HG03565 (cell line): ENCODE data around the gene MRPL27.

Source experiments
- ATAC-seq: cut with Tn5 transposase; IDR thresholded peaks from one replicate; pipeline ENCODE4 v1.9.1; 2021; ENCODE audit warnings: mild to moderate bottlenecking, moderate library complexity; ENCODE audit not compliant: unreplicated experiment

Gene MRPL27

DNA sequence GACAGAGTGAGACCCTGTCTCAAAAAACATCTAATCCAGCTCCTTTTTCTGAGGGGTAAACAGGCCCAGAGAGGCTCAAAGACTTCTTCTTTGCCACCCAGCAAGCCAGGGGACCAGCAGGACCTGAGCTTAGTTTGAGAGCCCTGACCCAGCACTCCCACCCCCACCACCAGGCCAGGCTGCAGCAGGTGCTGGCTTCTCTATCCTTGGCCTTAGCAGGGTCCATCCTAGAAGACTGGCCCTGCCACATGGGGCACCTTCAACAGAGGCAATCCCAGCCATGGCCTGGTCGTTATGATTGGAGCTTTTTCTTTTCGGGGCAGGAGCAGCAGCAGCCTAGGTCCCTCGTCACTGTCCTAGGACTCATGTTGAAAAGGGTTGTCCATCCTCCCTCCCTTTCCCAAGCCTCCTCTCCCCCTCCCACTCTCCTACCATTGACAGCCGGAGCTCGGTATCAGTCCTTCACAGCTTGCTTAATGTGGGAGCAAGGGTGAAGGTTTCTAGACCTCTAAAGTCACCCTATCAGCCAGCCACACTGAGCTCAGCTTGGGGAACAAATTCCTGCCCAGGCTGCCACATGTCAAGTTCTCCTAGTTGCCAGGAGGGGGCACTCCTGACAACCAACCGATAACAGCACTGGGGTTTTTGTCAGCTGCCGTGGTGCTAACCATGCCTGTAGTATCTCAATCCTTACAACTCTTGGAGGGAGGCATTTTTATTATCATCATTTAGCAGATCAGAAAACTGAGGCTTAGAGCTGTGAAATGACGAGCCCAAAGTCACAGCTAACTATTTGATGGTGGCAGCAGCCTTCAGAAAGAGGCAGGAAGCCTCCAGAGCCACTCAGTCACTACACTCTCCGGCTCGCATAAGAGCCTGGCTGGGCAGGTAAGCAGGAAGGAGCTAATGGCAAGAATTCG lies 11.2 kb downstream of the MRPL27 start:
- ATAC-seq = no peak

GRCh38 chr17:50360486-50361115 lies 12.4 kb downstream of the MRPL27 start:
- ATAC-seq = no peak

- ATAC-seq = no peak
These were observed 13.0 kb downstream of the MRPL27 start for GRCh38 chr17:50359998-50360461.

DNA sequence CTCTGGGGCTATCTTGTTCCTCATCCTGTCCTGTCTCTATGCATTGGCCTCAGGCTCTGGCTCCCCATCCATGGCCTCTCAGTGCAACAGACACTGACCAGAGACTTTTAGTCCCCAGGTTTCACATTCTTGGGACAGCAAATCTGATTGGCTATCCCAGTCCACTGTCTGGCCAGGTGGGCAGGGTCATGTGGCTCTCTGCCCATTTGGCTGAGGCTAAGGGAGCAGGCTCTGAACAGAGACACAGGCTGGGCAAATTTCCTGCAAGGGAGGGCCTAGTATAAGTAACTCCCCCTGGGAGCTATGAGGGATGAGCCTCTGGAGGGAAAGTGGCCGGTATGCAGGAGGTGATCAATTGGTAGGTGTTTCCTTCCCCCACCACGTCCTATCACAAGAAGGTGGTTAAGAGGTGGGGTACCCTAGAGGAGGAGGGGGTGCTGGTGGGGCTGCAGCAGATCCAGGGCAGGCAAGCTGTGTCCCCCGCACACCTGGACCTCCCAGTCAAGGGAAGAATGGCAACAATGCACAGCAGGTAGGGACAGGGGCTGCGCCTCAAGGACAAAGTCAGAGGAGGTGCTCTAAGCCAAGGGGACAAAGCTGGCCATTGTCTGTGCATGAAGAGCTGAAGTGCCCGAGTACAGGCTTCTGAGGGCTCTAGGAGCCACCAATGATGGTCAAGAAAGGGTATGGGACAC lies 13.8 kb downstream of the MRPL27 start:
- ATAC-seq = no peak

DNA sequence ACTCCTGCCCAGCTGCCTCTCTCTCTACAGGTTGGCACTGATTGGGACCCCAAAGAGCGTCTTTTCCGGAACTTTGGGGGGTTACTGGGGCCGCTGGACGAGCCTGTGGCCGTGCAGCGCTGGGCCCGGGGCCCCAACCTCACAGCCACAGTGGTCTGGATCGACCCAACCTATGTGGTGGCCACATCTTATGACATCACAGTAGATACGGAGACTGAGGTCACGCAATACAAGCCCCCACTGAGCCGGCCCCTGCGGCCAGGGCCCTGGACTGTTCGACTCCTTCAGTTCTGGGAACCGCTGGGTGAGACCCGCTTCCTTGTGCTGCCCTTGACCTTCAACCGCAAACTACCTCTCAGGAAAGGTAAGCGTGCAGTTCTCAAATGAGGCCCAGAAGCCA lies 14.8 kb downstream of the MRPL27 start:
- ATAC-seq = no peak

- ATAC-seq = no peak
These were observed 16.0 kb downstream of the MRPL27 start for GRCh38 chr17:50356892-50357510.

GRCh38 chr17:50356418-50356817 lies 16.6 kb downstream of the MRPL27 start:
- ATAC-seq = no peak

- no peak for ATAC-seq
These were observed 17.2 kb downstream of the MRPL27 start for GRCh38 chr17:50355701-50356341.

- no peak for ATAC-seq
These were observed 17.7 kb downstream of the MRPL27 start for GRCh38 chr17:50355336-50355700.

DNA sequence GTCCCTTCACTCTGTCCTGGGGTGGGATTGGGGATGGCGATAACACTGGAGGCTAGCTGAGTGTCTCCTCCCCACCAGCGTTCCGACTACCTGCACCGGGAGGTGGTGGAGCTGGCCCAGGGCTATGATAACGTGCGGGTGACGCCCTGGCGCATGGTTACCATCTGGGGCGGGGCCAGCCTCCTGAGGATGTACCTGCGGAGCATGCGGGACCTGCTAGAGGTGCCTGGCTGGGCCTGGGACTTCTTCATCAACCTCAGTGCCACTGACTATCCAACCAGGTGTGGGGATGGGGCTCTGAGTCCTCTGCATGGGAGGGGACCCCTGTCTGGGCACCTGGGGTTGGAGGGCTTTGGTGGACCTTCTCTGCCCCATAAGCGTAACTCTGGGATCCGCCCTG lies 18.2 kb downstream of the MRPL27 start:
- ATAC-seq = no peak

GRCh38 chr17:50354198-50354597 lies 18.8 kb downstream of the MRPL27 start:
- ATAC-seq = no peak

DNA sequence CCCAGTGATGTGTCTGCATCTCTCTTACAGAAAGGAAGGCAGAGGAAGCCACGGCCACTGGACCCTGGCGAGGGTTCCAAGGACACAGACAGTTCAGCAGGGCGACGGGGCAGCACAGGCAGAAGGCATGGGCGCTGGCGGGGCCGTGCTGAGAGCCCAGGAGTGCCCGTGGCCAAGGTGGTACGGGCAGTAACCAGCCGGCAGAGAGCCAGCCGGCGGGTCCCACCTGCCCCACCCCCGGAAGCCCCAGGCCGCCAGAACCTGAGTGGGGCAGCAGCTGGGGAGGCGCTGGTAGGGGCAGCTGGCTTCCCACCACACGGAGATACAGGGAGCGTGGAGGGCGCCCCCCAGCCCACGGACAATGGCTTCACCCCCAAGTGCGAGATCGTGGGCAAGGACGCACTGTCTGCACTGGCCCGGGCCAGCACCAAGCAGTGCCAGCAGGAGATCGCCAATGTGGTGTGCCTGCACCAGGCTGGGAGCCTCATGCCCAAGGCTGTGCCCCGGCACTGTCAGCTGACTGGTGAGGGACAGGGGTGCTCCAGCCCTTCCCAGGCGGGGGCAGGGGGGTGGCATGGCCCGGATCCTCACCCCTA lies 19.3 kb downstream of the MRPL27 start:
- ATAC-seq = no peak

GRCh38 chr17:50352693-50353599 lies 20.0 kb downstream of the MRPL27 start:
- ATAC-seq = no peak

DNA sequence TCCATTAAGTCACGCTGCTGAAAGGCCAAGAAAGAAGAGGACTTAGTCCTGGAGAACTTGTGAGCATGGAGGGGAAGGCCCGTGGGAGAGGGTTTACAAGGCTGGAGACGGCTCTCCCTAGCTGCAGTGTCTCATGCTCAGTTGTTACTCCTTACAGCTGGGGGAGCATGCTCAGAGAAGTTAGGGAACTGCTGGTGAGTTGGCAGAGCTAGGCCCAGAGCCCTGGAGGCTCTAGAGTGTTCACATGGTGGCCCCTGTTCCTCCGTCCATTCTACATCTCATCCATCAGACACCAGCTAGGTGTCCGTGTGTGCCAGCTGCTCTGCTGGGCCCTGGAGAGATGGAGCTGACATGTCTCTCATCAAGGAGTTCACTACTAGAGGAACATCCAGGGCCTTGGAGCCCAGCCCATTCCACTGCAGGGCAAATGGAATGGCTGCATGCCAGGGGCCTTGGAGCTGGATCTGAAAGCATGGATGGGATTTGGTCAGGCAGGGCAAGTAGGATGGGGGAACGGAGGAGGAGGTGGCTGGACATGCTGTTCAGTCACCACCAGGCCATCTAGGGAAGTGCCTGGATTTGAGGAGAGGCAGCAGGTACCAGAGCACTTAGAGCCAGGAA lies 20.8 kb downstream of the MRPL27 start:
- no peak for ATAC-seq

- ATAC-seq = no peak
These were observed 22.3 kb downstream of the MRPL27 start for GRCh38 chr17:50350733-50351132.

- no peak for ATAC-seq
These were observed 23.8 kb downstream of the MRPL27 start for GRCh38 chr17:50349243-50349600.

DNA sequence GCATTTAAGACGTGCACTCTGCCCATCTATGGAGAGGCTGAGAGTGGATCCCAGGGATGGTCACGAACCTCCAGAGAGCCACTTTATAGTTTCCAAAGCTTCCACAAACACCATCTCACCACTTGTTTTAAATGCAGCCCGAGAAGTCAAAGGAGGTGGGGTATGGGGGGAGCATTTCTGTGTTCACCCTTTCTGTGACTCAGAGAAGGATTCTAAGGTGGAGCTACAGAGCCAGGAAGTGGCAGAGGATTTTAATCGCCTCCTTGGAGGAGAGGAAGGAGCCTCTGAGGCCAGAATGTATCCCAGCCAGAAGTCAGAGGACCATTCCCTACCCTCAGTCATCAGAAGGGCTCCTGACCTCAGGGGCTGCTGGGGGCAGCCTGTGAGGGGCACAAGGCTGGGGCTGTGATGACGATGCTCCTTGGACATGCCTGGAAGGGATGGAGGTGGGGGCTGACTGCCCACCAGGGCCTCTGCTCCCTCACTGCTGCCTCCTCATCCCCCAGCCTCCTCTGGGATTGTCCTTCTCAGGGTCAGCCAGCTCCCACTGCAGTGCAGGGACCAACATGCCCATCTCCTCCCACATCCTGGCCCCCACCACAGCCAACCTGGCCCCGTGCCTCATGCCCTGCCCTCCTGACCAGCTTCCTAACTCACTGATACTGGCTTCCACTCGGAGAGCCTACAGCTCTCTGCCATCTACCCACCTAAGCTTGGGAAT lies 24.3 kb downstream of the MRPL27 start:
- ATAC-seq = no peak

- ATAC-seq = no peak
These were observed 25.1 kb downstream of the MRPL27 start for GRCh38 chr17:50347894-50348291.
